GM12878 (cell line): Measurements from ENCODE around the gene TNFSF13. TPM values are rescaled to one million over a fixed set of nuclear protein-coding genes. Genes with fewer than 3 reads are reported as not detected.
"Not testable (repeated sequence)": the region's sequence is repeated elsewhere in the genome, so short reads cannot be mapped to it uniquely, and the experiment has no call there.

ENCODE experiments used
- ATAC-seq: fragments of 200-7000 bp; cut with Tn5 transposase; 3 replicates; pipeline ENCODE4 v1.9.1; 2020; ENCODE audit warnings: mild to moderate bottlenecking, moderate library complexity
- BruUV-seq: library from RNA; stranded (reverse); fragments of 400-500 nt; replicated peaks from 2 replicates; lab custom pipeline; 2021; lab: Mats Ljungman, UMichigan
- CTCF ChIA-PET: fragments of 300-600 bp; sonication (Branson Sonifier 250); formaldehyde crosslinking; extraction: SDS; loops from one replicate; lab custom pipeline; 2021; ENCODE audit warnings: inconsistent platforms; lab: Yijun Ruan, JAX
- POLR2A ChIA-PET: fragments of 350-600 bp; formaldehyde crosslinking; extraction: SDS; loops from one replicate; lab custom pipeline; 2021; ENCODE audit warnings: inconsistent platforms; lab: Charles Lee
- RAD21 ChIA-PET: fragments of 300-600 bp; sonication (Branson Sonifier 250); formaldehyde crosslinking; loops from one replicate; lab custom pipeline; 2023; ENCODE audit warnings: antibody characterized with exemption; ENCODE audit not compliant: unreplicated experiment; lab: Charles Lee
- SMC1A ChIA-PET: fragments of 300-600 bp; sonication (Branson Sonifier 250); formaldehyde crosslinking; loops from one replicate; lab custom pipeline; 2023; ENCODE audit not compliant: unreplicated experiment, uncharacterized antibody; lab: Charles Lee
- DNase-seq: peaks from one replicate; pipeline ENCODE4 v3.0.0-alpha.2; 2011; ENCODE audit warnings: low read depth, low spot score
- FAIRE-seq: peaks from 3 replicates; lab custom pipeline; 2011; peaks lifted over from hg19 to GRCh38; lab: Jason Lieb, UNC
- H2AFZ ChIP-seq: 2 replicates; pipeline ENCODE4 v1.6.0; 2011; ENCODE audit warnings: low read depth, low read length, control low read depth; ENCODE audit not compliant: control insufficient read depth
- H3K27ac ChIP-seq: 2 replicates; pipeline ENCODE4 v1.5.1; 2011; ENCODE audit warnings: control low read depth; ENCODE audit not compliant: control insufficient read depth, insufficient read depth
- H3K27me3 ChIP-seq, 2 experiments: replicated peaks in 1 of 2; 2 replicates each; pipeline versions ENCODE4 v1.6.0 to v1.6.1; 2011; ENCODE audit warnings: low read length in 1 of 2; ENCODE audit not compliant: control insufficient read depth in 2 of 2, insufficient read depth in 2 of 2
- H3K36me3 ChIP-seq, 2 experiments: 2 replicates each; pipeline ENCODE4 v1.5.1; 2011; ENCODE audit warnings: low read length in 1 of 2; ENCODE audit not compliant: control insufficient read depth in 2 of 2, insufficient read depth in 2 of 2
- H3K4me1 ChIP-seq: 2 replicates; pipeline ENCODE4 v1.6.1; 2011; ENCODE audit warnings: mild to moderate bottlenecking, low read length, moderate library complexity, mixed read lengths; ENCODE audit not compliant: control insufficient read depth, insufficient read depth
- H3K4me2 ChIP-seq: 2 replicates; pipeline ENCODE4 v1.6.0; 2011; ENCODE audit warnings: control low read depth; ENCODE audit not compliant: control insufficient read depth, insufficient read depth
- H3K4me3 ChIP-seq: fragments of 200-600 bp; sonication (generic); 2 replicates; pipeline ENCODE4 v1.5.1; 2016
- H3K79me2 ChIP-seq: 2 replicates; pipeline ENCODE4 v1.6.0; 2011; ENCODE audit warnings: low read length; ENCODE audit not compliant: control insufficient read depth, insufficient read depth
- H3K9ac ChIP-seq: 2 replicates; pipeline ENCODE4 v1.8.0; 2011; ENCODE audit warnings: low read length, control low read depth, mixed read lengths; ENCODE audit not compliant: control insufficient read depth, insufficient read depth
- H3K9me3 ChIP-seq: replicated peaks from 3 replicates; pipeline ENCODE4 v1.5.1; 2011; ENCODE audit warnings: mild to moderate bottlenecking, low read length; ENCODE audit not compliant: control insufficient read depth, insufficient read depth
- H4K20me1 ChIP-seq: 2 replicates; pipeline ENCODE4 v1.6.0; 2011; ENCODE audit not compliant: control insufficient read depth, insufficient read depth
- CREB1 ChIP-seq: IDR thresholded peaks from 2 replicates; pipeline ENCODE4 v1.6.1; 2012; ENCODE audit warnings: low read depth, mild to moderate bottlenecking, inconsistent platforms
- ELK1 ChIP-seq: IDR thresholded peaks from 2 replicates; pipeline ENCODE4 v1.6.1; 2012; ENCODE audit warnings: low read depth, low read length, improper control_type of control experiment
- ESRRA ChIP-seq: IDR thresholded peaks from 2 replicates; pipeline ENCODE4 v1.6.1; 2012; ENCODE audit warnings: mild to moderate bottlenecking, low read length, improper control_type of control experiment
- JUNB ChIP-seq: IDR thresholded peaks from 2 replicates; pipeline ENCODE4 v1.6.1; 2016; ENCODE audit warnings: antibody characterized with exemption, mild to moderate bottlenecking
- KDM1A ChIP-seq: fragments of 200-600 bp; sonication (generic); IDR thresholded peaks from 2 replicates; pipeline ENCODE4 v1.6.1; 2016; ENCODE audit warnings: borderline replicate concordance
- MTA2 ChIP-seq: fragments of 450-650 bp; IDR thresholded peaks from 2 replicates; pipeline ENCODE4 v1.6.1; 2016; ENCODE audit warnings: low read depth, mild to moderate bottlenecking, moderate library complexity
- MYB ChIP-seq: fragments of 150-350 bp; IDR thresholded peaks from 2 replicates; pipeline ENCODE4 v1.6.1; 2014; ENCODE audit warnings: mild to moderate bottlenecking, low read depth, low read length, borderline replicate concordance
- NFIC ChIP-seq: IDR thresholded peaks from 2 replicates; pipeline ENCODE4 v1.6.1; 2012; ENCODE audit warnings: low read depth, mild to moderate bottlenecking, inconsistent platforms, low read length, moderate library complexity
- PAX8 ChIP-seq: fragments of 450-650 bp; IDR thresholded peaks from 2 replicates; pipeline ENCODE4 v1.6.1; 2017; ENCODE audit warnings: mild to moderate bottlenecking, moderate library complexity
- SMARCA5 ChIP-seq: fragments of 450-650 bp; IDR thresholded peaks from 2 replicates; pipeline ENCODE4 v1.6.1; 2017; ENCODE audit warnings: mild to moderate bottlenecking
- YBX1 ChIP-seq: fragments of 450-650 bp; IDR thresholded peaks from 2 replicates; pipeline ENCODE4 v1.6.1; 2016; ENCODE audit warnings: antibody characterized with exemption
- YY1 ChIP-seq: IDR thresholded peaks from 2 replicates; pipeline ENCODE4 v1.6.1; 2011; ENCODE audit warnings: low read depth, mild to moderate bottlenecking, low read length
- ZBED1 ChIP-seq: IDR thresholded peaks from 2 replicates; pipeline ENCODE4 v1.6.1; 2016; ENCODE audit warnings: borderline replicate concordance
- ZNF384 ChIP-seq: IDR thresholded peaks from 2 replicates; pipeline ENCODE4 v1.6.1; 2012; ENCODE audit warnings: low read depth, mild to moderate bottlenecking, low read length, improper control_type of control experiment, borderline replicate concordance
- ZNF622 ChIP-seq: fragments of 450-650 bp; IDR thresholded peaks from 2 replicates; pipeline ENCODE4 v1.6.1; 2017; ENCODE audit warnings: mild to moderate bottlenecking, inconsistent platforms
- WGBS: methylation state at CpG from one replicate; pipeline ENCODE4 v1.1.6; 2016; ENCODE audit warnings: low lambda C conversion rate; ENCODE audit not compliant: insufficient replicate concordance, insufficient coverage; ENCODE audit errors: missing lambda C conversion rate; 5-methylcytosine and 5-hydroxymethylcytosine counted together
- in situ Hi-C: fragments of 300-500 bp; cut with MboI; formaldehyde crosslinking; loops from 9 replicates; pipeline ENCODE4 v1.14.3; 2018; ENCODE audit warnings: mixed read lengths
- intact Hi-C: fragments of 100-400 bp; cut with micrococcal nuclease; formaldehyde crosslinking; loops from one replicate; pipeline ENCODE4 v1.14.2; 2022; ENCODE audit not compliant: unreplicated experiment
- polyA plus RNA-seq, 11 experiments: library from polyadenylated mRNA; depleted of rRNA in 4 of 11; unstranded in 6 of 11; stranded (reverse) in 5 of 11; fragments of >200 nt; fragmentation: Nextera tagmentation in 4 of 11; fragmentation: Illumina TruSeq in 1 of 11; extraction: Ambion mirVana in 4 of 11; extraction: Trizol in 1 of 11; gene quantifications; 1 replicate in 1 of 11; 2 replicates in 10 of 11; pipeline versions ENCODE4 v1.2.1 to v1.2.3, GENCODE V29; 2011 to 2016; ENCODE audit warnings: inconsistent platforms in 2 of 11, missing spikeins in 2 of 11, low read depth in 1 of 11
- total RNA-seq, 4 experiments: library from RNA; depleted of rRNA in 3 of 4; stranded (reverse); fragments of >200 nt in 3 of 4; fragmentation: Illumina TruSeq in 1 of 4; extraction: Trizol in 1 of 4; gene quantifications; 2 replicates each; pipeline versions ENCODE4 v1.2.1 to v1.2.3, GENCODE V29; 2013 to 2021

Gene TNFSF13
- total and polyA plus RNA-seq, 10 of the 15 experiments (the other 5 are each of a cell fraction or from before 2014, with no cell fraction given): 0.56 to 14.6 (median 9.7) TPM

DNA sequence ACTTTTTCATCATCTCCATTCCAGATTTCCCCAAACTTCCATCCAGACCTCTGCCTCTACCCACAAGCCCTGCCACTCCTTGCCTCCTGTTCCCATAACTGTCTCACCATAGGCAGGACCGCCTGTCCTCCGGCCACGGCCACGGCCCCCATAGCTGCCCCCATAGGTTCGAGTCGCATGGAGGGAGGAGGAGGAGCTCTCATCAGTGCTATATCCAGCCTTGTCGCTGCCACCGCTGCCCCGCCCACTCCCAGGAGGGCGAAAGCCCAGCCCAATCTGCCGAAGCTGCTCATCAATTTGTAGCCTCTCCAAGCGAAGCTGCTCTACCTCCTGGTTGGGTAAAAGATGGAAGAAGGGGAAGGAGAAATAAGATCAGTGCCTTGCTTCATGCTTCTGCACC lies 34.7 kb downstream of the TNFSF13 start:
- CTCF ChIA-PET: interaction anchor here (1.6 to 2.4 kb wide), 2 partner anchors 10 to 94 kb away, joined by 3 to 5 read pairs; partner anchors contain the start of genes MPDU1, TP53 and WRAP53
- H2AFZ ChIP-seq: no peak overlapping the region
- ATAC-seq (no peak), DNase-seq (no peak), FAIRE-seq (no peak)
- 89% methylated on average over 12 of the region's 12 CpGs for WGBS
- no peaks in the 10 kb centered on the region for H3K79me2 ChIP-seq
- no peak overlapping the region for H3K9ac ChIP-seq
- peaks cover 23 to 29% of the 10 kb centered on the region in 2 experiments for H3K36me3 ChIP-seq
- no peak overlapping the region for H3K4me3 ChIP-seq
- H3K27me3 ChIP-seq: no peaks in the 10 kb centered on the region
- no peak overlapping the region for H3K4me2 ChIP-seq
- no peak overlapping the region for H3K27ac ChIP-seq
- RAD21 ChIA-PET: no interaction called here
- intact Hi-C loops: no loop called here
- SMC1A ChIA-PET: interaction anchor here (0.6 kb wide), 1 partner anchor 667 kb away, joined by 4 read pairs; no protein-coding TSS in a partner anchor
- in situ Hi-C loops: no loop called here
- no peaks in the 10 kb centered on the region for H3K9me3 ChIP-seq
- POLR2A ChIA-PET: no interaction called here
- no peaks in the 10 kb centered on the region; the same call in 1 of the 2 replicates for H4K20me1 ChIP-seq
- H3K4me1 ChIP-seq: no peaks in the 10 kb centered on the region
- TF ChIP-seq ZBED1: no peak
- no peak for TF ChIP-seq YY1
- no peak for TF ChIP-seq CREB1
- no peak for TF ChIP-seq NFIC
- no peak for TF ChIP-seq ELK1
- no peak for TF ChIP-seq KDM1A
- TF ChIP-seq ZNF622: no peak
- no peak for TF ChIP-seq MTA2
- no peak for TF ChIP-seq MYB
- TF ChIP-seq YBX1: no peak
- no peak for TF ChIP-seq ZNF384
- no peak for TF ChIP-seq ESRRA
- TF ChIP-seq JUNB: no peak
- TF ChIP-seq PAX8: no peak
- no peak for TF ChIP-seq SMARCA5
- BruUV-seq: no TSS peak

DNA sequence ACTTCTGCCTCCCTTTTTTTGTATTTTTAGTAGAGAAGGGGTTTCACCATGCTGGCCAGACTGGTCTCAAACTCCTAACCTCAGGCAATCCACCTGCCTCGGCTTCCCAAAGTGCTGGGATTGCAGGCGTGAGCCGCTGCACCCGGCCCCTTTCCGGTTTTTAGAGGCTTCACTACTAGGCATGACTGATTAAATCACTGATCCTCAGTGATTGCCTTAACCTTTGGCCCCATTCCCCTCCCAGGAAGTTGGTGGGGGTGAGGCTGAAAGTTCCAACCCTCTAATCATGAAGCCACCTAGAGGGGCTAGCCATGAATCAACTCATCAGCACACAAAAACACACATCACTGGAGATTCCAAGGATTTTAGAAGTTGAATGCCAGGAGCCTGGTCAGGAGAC lies 39.0 kb downstream of the TNFSF13 start:
- H3K4me3 ChIP-seq, H3K27me3 ChIP-seq, BruUV-seq, H2AFZ ChIP-seq, H3K27ac ChIP-seq, H3K9ac ChIP-seq, DNase-seq, H4K20me1 ChIP-seq, intact Hi-C loops, H3K9me3 ChIP-seq, H3K4me1 ChIP-seq, in situ Hi-C loops, SMC1A ChIA-PET, CTCF ChIA-PET, RAD21 ChIA-PET, ATAC-seq, H3K4me2 ChIP-seq, H3K79me2 ChIP-seq: not testable (repeated sequence)
- H3K36me3 ChIP-seq: peaks cover 14 to 32% of the 10 kb centered on the region in 2 experiments
- FAIRE-seq: peak; percentile 91
- WGBS: 97% methylated on average over 5 of the region's 5 CpGs
- POLR2A ChIA-PET: interaction anchor here (0.6 kb wide), 1 partner anchor 538 kb away, joined by 3 read pairs; no protein-coding TSS in a partner anchor
